GM04503 (cell line): ENCODE data around the gene SLC6A13.
"Not testable (repeated sequence)": the region's sequence is repeated elsewhere in the genome, so short reads cannot be mapped to it uniquely, and the experiment has no call there.

Experiments
- DNase-seq: peaks from one replicate; pipeline ENCODE4 v3.0.0-alpha.2; 2012; ENCODE audit warnings: low read depth

SLC6A13 gene

DNA sequence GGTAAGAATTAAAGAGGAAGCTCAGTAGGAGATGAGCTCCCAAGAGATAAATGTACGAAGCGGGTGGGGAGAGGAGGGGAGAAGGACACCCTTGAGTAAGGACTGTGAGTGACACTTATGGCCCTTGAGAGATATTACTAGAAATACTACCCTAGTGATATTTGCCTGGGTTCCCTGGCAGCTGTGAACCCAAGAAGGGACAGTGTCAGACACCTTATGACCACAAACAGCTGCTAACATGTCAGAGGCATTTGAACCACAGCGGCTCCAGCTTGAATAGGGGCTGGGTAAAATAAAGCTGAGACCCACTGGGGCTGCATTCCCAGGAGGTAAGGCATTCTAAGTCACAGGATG lies 29.0 kb downstream of the SLC6A13 start:
- DNase-seq = no peak

- no peak for DNase-seq
Measured at GRCh38 chr12:232731-233614, 29.7 kb downstream of the SLC6A13 start.

GRCh38 chr12:230925-231671 lies 31.5 kb downstream of the SLC6A13 start:
- no peak for DNase-seq

DNA sequence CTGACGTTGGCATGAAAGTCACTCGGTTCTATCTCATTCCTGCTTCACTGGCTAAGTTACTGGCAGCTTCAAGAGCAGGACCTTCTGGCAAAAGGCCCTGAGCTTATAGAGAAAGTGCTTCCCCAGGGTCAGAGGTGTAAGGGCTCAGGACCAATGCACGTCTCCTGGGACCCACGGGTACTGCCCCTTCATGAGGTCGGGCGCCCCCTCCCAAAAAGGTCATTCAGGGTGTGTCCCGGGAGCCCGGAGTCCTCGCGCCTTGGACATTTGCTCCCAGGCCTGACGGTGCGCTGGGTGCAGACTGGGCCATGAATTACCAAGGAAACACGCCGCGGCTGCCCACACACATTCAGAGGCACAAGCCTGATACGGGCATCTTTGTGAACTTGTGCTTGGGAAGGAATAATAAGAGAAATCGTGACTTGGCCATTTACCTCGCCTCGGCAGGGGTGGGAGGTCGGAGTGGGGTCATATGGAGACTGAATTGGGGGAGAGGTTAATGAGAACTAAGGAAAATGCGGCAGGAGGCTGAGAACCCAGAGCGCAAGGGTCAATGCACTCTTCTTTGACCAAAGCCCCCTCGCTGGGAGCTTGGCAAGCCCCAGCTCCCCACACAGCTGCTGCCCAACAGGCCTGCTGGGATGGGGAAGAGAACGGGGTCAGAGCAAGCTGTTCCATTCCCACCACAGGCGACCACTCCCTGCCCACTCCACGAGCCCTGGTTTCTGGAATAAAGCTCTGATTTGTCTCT lies 33.0 kb downstream of the SLC6A13 start:
- no peak for DNase-seq

DNA sequence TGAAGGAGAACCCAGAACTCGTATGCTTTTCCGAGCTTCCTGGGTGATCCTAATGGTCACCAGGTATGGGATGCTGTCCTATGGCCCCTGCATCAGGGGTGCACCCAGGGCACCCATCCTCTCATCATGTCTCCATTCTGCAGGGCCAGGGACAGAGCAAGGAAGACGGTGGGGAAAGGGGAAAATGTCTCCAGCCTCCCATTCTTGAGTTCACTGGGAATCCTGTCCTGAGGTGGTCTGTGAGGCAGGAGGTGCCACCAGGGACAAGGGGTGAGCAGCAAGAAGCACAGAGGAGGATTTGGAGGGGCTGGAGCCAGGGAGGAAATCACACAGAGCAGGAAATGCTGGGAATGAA lies 33.8 kb downstream of the SLC6A13 start:
- no peak for DNase-seq

DNA sequence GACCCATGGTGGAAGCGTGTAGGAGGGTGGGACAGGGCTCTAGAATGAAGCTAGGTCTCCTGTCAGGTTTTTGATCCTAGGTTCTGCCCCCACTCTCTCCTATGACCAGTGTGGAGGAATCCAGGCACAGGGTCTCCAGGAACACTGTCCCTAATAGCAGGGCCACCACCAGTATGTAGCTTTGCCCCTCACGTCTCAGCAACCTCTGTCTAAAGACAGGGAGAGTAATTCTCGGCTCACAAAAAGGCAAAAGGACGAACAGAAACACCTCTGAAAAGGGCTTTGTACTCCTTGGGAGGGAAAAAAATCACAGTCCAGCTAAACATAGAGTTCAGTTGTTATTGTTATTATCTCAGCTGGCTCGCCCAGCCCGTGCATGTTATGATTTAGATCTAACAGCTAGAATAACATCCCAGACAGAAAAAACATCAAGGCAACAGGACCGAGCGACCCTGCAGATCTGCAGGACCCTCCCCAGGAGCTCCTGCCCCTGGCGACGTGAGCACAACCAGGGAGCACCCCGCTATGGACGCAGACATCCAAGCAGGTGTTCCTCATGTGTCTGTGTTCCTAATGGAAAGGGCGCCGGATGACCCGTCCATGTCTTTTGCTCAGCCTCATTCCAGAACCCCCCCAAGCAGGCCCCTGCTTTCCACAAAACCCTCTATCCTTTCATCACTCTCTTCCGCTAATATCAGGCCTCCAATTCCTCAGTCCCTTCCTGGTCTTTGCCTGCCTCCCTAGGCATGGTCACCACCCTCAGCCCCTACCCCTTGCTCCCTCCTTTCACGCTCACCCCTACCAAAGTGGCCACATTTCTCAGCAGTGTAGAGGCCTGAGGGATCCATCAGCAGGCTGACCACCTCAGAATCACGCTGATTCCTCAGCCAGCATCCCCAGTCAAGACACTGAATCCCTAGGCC lies 34.5 kb downstream of the SLC6A13 start:
- DNase-seq = no peak

GRCh38 chr12:227286-227915 lies 35.2 kb downstream of the SLC6A13 start:
- no peak for DNase-seq

DNA sequence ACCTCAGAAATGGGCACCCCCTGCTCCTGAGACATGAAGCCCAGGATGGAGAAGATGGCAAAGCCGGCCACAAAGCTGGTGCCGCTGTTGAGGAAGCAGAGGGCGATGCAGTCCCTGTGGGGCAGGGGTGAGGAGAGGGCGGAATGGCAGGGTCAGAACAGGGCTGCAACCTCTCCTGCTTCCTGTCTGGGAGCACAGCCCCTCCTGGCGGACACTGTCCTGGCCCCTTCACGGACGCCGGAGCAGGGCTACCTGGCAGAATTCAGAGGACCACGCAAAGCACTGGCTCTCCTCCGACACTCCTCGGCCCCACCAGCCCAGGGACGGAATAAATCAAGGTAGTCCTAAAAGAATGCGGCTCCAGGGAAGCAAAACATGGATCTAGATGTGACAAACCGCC lies 36.2 kb downstream of the SLC6A13 start:
- no peak for DNase-seq

DNA sequence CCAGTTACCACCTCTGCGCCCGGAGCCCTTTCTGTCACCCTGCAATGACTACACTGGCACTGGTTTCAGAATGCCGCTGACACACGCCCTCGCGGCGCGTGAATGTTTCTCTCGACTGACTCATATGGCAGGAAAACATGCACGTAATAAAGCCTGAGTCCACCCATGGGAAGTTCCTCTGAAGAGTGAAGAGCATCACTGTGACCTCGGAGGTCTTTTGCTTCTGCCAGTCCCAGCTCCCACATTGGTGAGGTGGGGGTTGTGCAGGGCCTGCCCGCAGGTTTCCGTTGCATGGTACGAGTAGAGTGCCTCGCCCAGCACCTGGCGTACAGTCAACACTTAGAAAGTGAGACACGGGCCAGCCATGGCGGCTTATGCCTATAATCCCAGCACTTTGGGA lies 37.6 kb downstream of the SLC6A13 start:
- DNase-seq = no peak

GRCh38 chr12:224330-224729 lies 38.3 kb downstream of the SLC6A13 start:
- no peak for DNase-seq

DNA sequence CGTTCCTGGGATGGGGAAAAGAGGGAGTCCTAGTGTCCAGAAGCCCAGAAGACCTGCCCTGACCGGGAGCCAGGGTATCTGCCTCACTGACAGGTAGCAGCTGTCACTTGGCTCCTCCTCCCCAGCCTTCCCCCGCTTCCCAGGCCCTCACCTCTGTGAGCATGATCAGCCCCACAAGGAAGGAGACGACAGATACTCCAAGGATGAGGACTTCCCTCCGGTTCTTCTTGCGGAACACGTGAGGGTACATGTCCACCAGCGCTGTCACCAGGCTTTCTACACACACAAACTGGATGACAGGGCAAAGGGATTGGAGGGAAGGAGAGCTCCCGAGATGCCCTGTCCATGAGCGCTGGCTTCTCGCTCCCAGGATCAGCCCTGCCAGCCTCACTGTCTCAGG lies 38.8 kb downstream of the SLC6A13 start:
- no peak for DNase-seq

DNA sequence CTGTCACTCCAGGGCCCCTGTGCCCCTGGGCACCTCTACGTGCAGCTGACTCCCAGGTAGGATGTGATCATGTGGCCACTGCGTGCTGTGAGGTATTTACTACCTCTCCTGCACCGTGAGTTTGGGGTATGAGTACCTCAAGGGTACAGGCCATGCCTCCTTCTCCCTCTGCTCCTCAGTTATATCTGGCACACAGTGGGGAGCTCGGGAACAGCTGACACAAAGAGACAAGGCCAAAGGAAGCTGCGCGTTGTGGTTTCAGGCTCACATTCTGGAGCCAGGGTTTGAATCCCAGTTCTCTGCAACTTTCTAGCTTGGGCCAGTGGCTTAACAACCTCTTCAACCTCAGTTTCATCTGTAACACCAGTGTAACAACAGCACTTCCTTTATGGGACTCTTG lies 40.9 kb downstream of the SLC6A13 start:
- no peak for DNase-seq

DNA sequence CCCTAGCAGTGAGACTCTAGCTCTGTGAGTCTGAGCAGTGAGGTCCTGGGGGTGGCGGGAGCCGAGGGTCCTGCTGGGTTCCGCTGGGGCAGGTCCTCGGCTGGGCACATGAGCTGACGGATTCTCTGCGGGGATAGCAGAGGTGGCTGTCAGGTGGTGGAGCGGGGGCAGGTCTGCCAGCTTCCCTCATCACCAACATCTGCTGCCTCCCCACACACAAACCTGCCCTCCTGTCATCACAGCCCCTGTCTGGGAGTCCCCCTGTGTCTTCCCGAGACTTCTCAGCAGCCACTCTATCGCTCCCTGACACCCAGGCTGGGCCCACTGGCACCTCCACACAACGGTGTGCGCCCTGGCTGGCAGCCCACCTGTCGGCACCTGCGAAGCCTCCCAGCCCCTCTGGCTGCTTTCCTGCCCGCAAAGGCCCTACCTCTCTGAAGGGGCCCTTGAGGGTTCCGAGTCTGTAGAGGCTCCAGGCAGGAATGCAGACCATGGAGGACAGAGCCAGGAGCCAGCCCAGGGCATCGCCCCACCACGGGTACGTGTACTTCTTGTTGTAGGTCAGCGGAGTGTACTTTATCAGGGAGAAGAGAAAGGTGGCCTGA lies 41.6 kb downstream of the SLC6A13 start:
- DNase-seq = no peak

DNA sequence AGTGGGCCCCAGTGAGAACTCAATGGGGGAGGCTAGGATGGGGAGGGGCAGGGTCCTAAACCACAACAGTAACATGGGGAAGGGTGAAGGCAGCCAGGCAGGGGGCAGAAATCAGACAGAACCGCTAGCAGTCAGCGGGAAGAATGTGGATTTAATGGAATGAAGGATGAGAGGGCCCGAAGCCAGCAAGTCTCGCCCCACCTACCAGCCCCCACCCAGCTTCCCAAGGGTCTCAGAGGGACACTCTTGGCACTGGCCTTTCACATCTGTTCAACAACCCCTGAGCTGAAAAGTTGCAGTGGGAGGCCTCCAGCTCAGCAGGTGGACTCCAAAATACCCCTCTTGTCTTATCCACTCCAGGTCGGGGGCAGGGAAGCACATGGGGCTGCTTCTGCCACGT lies 42.1 kb downstream of the SLC6A13 start:
- DNase-seq = no peak

DNA sequence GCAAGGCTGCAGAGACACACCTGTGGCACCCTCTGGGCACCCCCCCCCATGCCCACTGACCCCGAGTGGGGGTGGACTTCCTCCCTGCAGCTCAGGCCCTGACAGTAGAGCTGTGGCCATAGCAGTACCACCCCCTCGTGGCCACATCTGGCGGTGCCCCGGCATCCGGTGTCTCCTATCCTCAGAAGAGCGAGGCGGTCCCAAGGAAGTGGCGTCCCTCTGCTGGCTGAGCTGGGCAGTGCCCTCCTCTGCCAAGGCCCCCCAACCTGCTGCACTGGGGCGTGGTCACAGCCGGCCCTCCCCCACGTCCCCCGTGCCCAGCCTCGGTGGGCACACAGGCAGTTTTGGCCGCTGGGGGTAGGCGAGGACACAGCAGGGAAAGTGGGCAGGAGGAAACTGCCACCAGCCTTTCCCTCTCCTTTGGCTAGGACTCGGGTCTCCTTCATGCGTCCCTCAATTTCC lies 42.7 kb downstream of the SLC6A13 start:
- DNase-seq = no peak

DNA sequence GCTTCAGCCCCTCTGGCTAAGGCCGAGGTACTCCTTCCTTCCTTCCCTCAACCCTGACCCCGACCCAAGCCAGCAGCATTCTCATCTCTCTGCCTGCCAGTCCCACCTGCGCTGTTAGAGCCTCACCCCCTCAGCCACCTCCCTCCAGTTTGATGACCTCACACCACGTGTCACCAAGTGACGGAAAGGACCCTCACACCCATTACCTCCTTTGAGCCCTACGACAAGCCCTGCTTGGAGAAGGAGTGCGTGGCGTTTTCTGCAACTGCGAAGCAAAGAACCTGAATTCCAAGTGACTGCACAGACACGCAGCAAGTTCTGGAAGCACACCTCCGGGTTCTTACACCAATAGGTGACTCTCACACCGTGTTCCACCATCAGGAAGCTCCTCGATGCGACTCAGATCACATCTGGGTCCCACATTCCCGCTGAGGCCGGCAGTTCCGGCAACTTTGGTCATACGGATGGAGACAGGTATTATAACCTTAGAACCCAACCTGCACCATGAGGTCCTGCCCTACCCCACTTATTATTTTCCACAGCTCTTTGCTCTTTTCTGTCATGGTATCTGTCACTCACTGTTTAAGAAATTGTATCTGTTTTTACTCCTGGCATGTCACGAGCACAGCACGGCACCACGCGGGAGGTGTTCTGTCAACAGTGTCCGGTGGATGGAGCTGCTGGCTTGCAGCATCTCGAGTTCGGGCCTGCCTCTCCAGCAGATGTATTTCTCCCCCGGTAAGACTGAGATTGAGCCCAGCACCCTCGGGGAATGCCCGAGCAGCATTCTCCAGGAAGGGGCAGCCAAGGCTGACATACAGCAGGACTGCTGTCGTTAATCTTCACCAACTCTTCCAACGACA lies 43.7 kb downstream of the SLC6A13 start:
- no peak for DNase-seq

DNA sequence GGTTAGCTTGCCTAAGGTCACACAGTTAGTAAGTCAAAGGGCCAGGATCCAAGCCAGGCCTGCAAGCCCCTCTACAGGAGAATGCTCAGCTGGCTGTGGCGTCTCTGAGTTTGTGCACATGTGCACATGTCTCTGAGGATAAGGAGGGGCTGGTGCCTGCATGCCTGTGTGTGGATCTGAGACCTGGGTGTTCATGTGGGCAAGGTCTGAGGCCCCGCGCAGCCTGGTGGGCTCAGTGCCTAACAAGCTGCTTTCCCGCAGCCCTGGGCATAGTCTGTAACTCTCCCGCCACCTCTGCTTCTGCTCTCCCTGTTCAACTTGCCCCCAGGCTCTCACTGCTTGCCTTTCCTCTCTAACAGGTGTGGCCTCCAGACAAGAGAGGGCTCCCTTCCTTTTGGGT lies 44.4 kb downstream of the SLC6A13 start:
- no peak for DNase-seq

DNA sequence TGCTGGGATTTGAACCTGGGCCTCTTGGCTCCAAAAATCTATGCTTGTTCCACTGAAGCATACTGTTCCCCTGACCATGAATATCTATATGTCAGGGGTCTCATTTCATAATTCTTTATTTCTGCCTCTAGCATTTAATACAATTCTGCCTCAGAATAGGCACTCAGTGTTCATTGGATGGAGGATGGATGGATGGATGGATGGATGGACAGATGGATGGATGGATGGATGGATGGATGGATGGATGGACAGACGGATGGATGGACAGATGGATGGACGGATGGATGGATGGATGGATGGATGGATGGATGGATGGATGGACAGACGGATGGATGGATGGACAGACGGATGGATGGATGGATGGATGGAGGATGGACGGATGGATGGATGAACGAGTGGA lies 45.6 kb downstream of the SLC6A13 start:
- DNase-seq = not testable (repeated sequence)

DNA sequence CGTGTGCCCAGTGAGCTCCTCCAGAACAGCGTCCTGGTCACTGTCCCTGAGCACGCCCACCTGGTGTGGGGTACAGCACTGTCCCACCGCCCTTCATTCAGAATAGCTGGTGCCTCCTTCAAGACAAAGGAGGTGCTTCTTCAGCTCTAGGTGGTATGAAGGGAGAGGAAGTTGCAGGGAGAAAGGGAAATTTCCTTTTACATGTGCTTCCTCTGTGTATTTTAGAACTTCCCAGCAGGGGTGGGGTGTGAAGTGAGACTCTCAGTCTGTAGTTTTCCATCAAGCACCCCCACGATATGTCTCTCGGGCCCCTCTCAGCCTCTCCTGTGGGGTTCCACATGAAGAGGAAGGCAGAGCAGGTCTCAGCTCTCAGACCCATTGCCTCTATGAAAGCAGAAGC lies 47.5 kb downstream of the SLC6A13 start:
- DNase-seq = no peak
